Measurements from ENCODE around the gene RPL13A.
"Not testable (repeated sequence)": the region's sequence is repeated elsewhere in the genome, so short reads cannot be mapped to it uniquely, and the experiment has no call there.

RPL13A gene

DNA sequence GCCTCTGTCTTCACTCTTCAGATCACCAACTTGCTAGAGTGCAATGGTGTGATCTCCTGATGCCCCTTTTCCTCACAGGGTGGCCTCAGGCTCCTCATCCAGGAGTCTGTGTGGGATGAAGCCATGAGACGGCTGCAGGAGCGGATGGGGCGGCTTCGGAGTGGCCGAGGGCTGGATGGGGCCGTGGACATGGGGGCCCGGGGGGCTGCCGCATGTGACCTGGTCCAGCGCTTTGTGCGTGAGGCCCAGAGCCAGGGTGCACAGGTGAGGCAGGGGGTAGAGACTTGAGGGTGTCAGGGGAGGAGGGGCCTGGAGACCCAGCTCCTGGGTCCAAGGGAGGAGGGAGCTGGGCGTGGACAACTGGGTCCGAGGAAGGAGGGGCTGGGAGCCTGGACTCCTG lies 24.9 kb upstream of the RPL13A start:
- Mint-ChIP-seq H3K4me3 (no peak overlapping the region), H3K9me3 (no peaks in the 10 kb centered on the region), H3K27ac (ENCODE audit: low read depth) (no peak overlapping the region), H3K36me3 (ENCODE audit: insufficient read depth) (peaks cover 17% of the 10 kb centered on the region), H3K27me3 (no peaks in the 10 kb centered on the region), H3K4me1 (no peaks in the 10 kb centered on the region)
- no peak for DNase-seq (ENCODE audit: low spot score in 2 of 2)
- ATAC-seq (replicated peaks; ENCODE audit: extremely low read depth, poor library complexity, severe bottlenecking), result no peak

DNA sequence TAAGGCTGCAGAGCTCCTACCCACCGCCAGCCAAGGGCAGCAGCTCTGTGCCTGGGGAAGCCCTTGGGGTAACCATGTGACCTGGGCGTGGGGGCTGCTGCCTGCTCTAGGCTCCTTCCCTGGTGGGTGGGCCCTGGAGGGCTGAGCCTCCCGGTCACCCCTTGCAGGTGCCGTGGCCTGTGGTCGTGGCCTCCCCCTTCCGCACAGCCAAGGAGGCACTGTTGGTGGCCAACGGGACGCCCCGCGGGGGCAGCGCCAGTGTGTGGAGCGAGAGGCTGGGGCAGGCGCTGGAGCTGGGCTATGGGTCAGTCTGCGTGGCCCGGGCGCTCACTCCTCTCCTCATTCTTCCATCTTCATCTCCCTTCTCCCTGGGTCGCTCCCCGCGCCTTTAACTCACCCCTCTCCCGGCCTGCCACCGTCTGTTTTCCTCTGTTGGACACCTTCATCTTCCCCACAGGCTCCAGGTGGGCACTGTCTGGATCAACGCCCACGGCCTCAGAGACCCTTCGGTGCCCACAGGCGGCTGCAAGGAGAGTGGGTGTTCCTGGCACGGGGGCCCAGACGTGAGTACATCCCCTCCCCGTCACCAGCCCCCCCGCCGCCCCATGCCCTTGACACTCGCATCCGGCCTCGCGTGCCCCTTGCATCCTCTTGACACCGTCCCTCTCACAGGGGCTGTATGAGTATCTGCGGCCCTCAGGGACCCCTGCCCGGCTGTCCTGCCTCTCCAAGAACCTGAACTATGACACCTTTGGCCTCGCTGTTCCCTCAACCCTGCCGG lies 23.3 kb upstream of the RPL13A start:
- H3K27me3 Mint-ChIP-seq, result no peaks in the 10 kb centered on the region
- H3K27ac Mint-ChIP-seq (ENCODE audit: low read depth), result peak overlapping the region; percentile 88
- ATAC-seq (replicated peaks; ENCODE audit: extremely low read depth, poor library complexity, severe bottlenecking) (no peak), DNase-seq (ENCODE audit: low spot score in 2 of 2) (no peak)
- peaks cover 9% of the 10 kb centered on the region for H3K4me1 Mint-ChIP-seq
- no peaks in the 10 kb centered on the region for H3K9me3 Mint-ChIP-seq
- H3K36me3 Mint-ChIP-seq (ENCODE audit: insufficient read depth), result peaks cover 22% of the 10 kb centered on the region
- peak overlapping the region; percentile 25 for H3K4me3 Mint-ChIP-seq

DNA sequence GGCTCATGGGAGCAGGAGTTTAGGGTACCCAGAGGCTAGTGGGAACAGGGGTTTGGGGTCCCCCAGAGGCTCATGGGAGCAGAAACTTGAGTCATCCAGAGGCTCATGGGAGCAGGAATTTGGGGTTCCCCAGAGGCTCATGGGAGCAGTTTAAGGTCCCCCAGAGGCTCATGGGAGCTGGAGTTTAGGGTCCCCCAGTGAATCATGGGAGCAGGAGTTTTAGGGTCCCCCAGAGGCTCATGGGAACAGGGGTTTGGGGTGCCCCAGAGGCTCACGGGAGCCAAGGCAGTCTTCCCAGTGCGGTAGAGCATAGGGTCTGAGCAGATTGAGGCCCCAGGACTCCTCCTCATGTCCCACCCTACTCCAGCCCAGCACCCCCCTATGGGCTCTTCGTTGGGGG lies 22.0 kb upstream of the RPL13A start:
- Mint-ChIP-seq H3K9me3 (no peaks in the 10 kb centered on the region), H3K27me3 (no peaks in the 10 kb centered on the region), H3K4me3 (no peak overlapping the region), H3K27ac (ENCODE audit: low read depth) (peak overlapping the region; percentile 88), H3K4me1 (peaks cover 16% of the 10 kb centered on the region), H3K36me3 (ENCODE audit: insufficient read depth) (peaks cover 25% of the 10 kb centered on the region)
- ATAC-seq (replicated peaks; ENCODE audit: extremely low read depth, poor library complexity, severe bottlenecking) (no peak), DNase-seq (ENCODE audit: low spot score in 2 of 2) (no peak)

DNA sequence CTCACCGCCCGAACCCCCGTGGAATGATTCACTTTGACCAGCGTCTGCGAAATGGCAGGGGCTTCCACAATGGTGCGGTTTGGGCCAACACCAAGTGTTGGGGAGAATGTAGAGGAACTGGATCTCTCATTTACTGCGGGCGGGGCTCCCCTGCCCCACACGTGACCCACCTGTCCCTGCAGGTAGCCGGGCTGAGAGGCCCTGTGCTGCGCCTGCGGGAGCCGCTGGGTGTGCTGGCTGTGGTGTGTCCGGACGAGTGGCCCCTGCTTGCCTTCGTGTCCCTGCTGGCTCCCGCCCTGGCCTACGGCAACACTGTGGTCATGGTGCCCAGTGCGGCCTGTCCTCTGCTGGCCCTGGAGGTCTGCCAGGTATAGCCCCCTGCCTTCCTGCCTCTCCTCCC lies 19.2 kb upstream of the RPL13A start:
- no peaks in the 10 kb centered on the region for H3K9me3 Mint-ChIP-seq
- ATAC-seq (replicated peaks; ENCODE audit: extremely low read depth, poor library complexity, severe bottlenecking) (no peak), DNase-seq (ENCODE audit: low spot score in 2 of 2) (no peak)
- H3K27me3 Mint-ChIP-seq, result no peaks in the 10 kb centered on the region
- H3K27ac Mint-ChIP-seq (ENCODE audit: low read depth), result peak overlapping the region; percentile 99
- no peak overlapping the region for H3K4me3 Mint-ChIP-seq
- peaks cover 19% of the 10 kb centered on the region for H3K36me3 Mint-ChIP-seq (ENCODE audit: insufficient read depth)
- H3K4me1 Mint-ChIP-seq, result peaks cover 30% of the 10 kb centered on the region

DNA sequence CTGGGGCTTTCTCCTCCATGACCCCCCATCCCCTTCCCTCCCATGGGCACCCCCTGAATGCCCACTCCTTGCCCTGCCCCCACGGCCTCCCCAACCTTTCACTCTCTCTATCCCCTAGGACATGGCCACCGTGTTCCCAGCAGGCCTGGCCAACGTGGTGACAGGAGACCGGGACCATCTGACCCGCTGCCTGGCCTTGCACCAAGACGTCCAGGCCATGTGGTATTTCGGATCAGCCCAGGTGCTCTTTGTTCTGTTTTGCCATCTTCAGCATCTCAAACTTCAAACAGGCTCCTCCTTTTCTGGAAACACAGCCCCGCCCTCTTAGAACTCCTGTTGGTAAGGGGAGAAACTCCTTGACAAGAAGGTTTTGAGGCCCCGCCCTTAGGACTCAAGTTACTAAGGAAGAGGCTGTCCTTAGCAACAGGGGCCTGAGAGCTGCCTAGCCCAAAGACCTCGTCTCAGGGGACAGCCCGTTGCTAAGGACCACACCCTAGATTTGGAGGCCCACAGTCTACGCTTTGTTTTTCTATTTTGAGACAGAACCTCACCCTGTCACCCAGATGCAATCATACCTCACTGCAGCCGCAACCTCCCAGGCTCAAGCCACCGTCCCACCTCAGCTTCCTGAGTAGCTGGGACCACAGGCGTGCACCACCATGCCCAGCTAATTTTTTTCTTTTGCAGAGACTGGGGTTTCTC lies 18.5 kb upstream of the RPL13A start:
- ATAC-seq (replicated peaks; ENCODE audit: extremely low read depth, poor library complexity, severe bottlenecking) (peak; percentile 87), DNase-seq (ENCODE audit: low spot score in 2 of 2) (peak; percentile 74 to 93)
- peaks cover 35% of the 10 kb centered on the region for H3K4me1 Mint-ChIP-seq
- H3K36me3 Mint-ChIP-seq (ENCODE audit: insufficient read depth), result peaks cover 19% of the 10 kb centered on the region
- H3K4me3 Mint-ChIP-seq, result peak overlapping the region; percentile 79
- no peaks in the 10 kb centered on the region for H3K9me3 Mint-ChIP-seq
- peak overlapping the region; percentile 99 for H3K27ac Mint-ChIP-seq (ENCODE audit: low read depth)
- H3K27me3 Mint-ChIP-seq, result no peaks in the 10 kb centered on the region

DNA sequence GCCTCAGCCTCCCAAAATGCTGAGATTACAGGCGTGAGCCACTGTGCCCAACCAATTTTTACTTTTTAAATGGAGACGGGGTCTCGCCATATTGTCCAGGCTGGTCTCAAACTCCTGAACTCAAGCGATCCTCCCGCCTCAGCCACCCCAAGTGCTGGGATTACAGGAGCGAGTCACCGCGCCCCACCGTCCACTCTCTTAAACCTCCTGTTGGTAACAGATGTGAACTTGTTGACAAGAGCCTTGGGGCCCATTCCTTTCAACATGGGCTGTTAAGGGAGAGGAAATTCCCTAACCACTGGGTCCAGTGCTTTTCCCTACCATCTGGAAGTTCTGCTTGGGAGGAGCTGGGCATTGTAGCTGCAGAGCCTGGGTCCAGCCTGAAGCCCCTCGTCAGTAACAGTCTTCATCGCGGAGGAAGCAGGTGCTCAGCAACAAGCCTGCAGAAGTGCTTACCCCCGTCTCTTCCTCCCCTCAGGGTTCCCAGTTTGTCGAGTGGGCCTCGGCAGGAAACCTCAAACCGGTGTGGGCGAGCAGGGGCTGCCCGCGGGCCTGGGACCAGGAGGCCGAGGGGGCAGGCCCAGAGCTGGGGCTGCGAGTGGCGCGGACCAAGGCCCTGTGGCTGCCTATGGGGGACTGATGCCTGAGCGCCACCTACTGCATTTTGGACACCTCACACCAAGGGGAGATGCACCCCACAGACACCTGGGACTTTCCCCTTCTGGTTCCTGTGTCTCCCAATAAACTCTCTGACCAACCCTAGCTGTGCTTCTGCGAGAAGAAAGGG lies 17.4 kb upstream of the RPL13A start:
- no peaks in the 10 kb centered on the region for H3K27me3 Mint-ChIP-seq
- H3K4me1 Mint-ChIP-seq, result peaks cover 38% of the 10 kb centered on the region
- DNase-seq (ENCODE audit: low spot score in 2 of 2), result peak; percentile 67 to 82
- H3K36me3 Mint-ChIP-seq (ENCODE audit: insufficient read depth), result peaks cover 22% of the 10 kb centered on the region
- no peaks in the 10 kb centered on the region for H3K9me3 Mint-ChIP-seq
- H3K27ac Mint-ChIP-seq (ENCODE audit: low read depth), result peak overlapping the region; percentile 99
- ATAC-seq (replicated peaks; ENCODE audit: extremely low read depth, poor library complexity, severe bottlenecking), result peak; percentile 38
- H3K4me3 Mint-ChIP-seq, result peak overlapping the region; percentile 53

DNA sequence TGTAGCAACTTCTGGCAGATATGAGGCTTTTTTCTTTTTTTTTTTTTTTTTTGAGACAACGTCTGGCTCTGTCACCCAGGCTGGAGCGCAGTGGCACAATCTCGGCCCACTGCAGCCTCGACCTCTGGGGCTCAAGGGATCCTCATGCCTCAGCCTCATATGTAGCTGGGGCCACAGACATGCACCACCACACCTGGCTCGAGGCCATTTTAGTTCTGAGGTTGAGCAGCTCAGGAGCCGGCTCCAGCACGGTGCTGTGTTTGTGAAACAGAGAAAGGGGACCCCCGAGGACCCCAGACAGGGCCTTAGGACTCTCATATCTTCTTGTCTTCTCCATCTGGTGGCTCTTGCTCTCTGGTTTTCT lies 16.8 kb upstream of the RPL13A start:
- H3K27me3 Mint-ChIP-seq, result no peaks in the 10 kb centered on the region
- peaks cover 25% of the 10 kb centered on the region for H3K36me3 Mint-ChIP-seq (ENCODE audit: insufficient read depth)
- ATAC-seq (replicated peaks; ENCODE audit: extremely low read depth, poor library complexity, severe bottlenecking), result no peak
- H3K27ac Mint-ChIP-seq (ENCODE audit: low read depth), result peak overlapping the region; percentile 99
- H3K4me3 Mint-ChIP-seq, result peak overlapping the region; percentile 53
- DNase-seq (ENCODE audit: low spot score in 2 of 2), result no peak
- no peaks in the 10 kb centered on the region for H3K9me3 Mint-ChIP-seq
- peaks cover 43% of the 10 kb centered on the region for H3K4me1 Mint-ChIP-seq

DNA sequence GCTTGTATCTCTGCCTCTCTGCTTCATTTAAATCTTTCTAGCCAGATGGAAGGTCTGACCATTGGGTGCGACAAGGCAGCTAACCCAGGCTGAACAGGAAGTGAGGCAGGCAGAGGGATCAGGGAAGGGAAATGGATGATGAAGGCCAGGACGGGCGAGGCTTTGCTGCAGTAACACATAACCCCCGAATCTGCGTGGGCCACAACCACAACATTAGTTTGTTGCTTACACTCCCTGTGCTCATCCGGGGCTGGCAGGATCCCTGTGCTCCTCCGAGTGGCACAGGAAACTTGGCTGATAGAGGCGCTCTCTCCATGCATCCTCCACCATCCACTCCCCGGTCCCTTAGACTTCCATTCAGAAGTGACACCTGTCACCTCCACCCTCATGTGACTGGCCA lies 14.5 kb upstream of the RPL13A start:
- Mint-ChIP-seq H3K36me3 (ENCODE audit: insufficient read depth) (peaks cover 44% of the 10 kb centered on the region), H3K27me3 (no peaks in the 10 kb centered on the region), H3K9me3 (no peaks in the 10 kb centered on the region), H3K27ac (ENCODE audit: low read depth) (peak overlapping the region; percentile 99), H3K4me3 (peak overlapping the region; percentile 92), H3K4me1 (peaks cover 54% of the 10 kb centered on the region)
- ATAC-seq (replicated peaks; ENCODE audit: extremely low read depth, poor library complexity, severe bottlenecking), result no peak
- no peak for DNase-seq (ENCODE audit: low spot score in 2 of 2)

DNA sequence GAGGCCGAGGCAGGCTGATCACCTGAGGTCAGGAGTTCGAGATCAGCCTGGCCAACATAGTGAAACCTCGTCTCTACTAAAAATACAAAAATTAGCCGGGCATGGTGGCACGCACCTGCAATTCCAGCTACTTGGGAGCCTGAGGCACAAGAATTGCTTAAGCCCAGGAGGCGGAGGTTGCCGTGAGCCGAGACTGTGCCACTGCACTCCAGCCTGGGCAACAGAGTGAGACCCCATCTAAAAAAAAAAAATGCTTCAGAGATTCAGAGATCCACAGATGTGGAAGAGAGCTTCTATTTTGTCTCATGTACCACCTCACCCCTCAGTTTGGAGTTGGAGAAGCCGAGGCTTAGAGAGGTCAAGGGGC lies 13.9 kb upstream of the RPL13A start:
- Mint-ChIP-seq H3K36me3 (ENCODE audit: insufficient read depth) (peaks cover 45% of the 10 kb centered on the region), H3K4me1 (peaks cover 51% of the 10 kb centered on the region), H3K4me3 (peak overlapping the region; percentile 92), H3K27ac (ENCODE audit: low read depth) (peak overlapping the region; percentile 99)
- ATAC-seq (replicated peaks; ENCODE audit: extremely low read depth, poor library complexity, severe bottlenecking); H3K9me3 Mint-ChIP-seq; H3K27me3 Mint-ChIP-seq; DNase-seq (ENCODE audit: low spot score in 2 of 2): not testable (repeated sequence)

DNA sequence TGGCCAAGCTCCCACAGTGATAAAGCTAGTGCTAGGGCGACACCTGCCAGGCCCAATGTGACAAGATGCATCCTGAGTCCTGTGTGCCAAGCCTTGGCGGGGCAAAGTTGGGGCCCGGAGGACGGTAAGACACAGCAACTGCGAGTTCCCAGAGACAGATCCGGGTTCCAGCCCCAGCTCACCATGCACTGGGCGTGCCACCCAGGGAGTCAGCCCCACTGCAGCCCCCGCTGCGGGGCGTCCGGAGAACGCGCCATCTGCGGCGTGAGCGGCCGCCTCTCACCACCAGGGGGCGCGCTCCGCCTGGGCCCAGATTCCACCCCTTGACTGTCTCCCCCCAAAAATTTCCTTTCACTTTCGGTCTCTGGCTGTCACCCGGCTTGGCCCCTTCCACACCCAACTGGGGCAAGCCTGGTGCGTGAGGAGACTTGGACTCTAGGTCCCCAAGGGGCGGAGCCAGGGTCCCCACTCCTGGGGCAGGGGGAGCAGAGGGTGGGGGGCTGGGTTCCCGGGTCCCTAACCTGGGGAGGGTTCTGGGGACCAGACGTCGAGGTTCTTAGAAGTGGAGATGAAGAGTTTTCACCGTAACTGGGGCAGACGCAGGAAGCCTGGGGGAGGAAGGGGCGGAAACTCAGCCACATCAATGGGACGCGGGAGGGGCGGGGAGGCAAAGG lies 13.4 kb upstream of the RPL13A start, which contains the start of gene FLT3LG:
Gene FLT3LG (plus strand): TSS at position 348 of the 674 bp plus-strand sequence. CDS start 425 bp downstream, outside the sequence.
- peak within 1 kb of the TSS; percentile 99 for H3K27ac Mint-ChIP-seq (ENCODE audit: low read depth)
- peaks cover 44% of the 10 kb centered on the region for H3K36me3 Mint-ChIP-seq (ENCODE audit: insufficient read depth)
- no peaks in the 10 kb centered on the region for H3K9me3 Mint-ChIP-seq
- H3K4me1 Mint-ChIP-seq, result peaks cover 46% of the 10 kb centered on the region
- peak within 1 kb of the TSS; percentile 92 for H3K4me3 Mint-ChIP-seq
- DNase-seq (ENCODE audit: low spot score in 2 of 2), result peak; percentile 87 to 90
- no peaks in the 10 kb centered on the region for H3K27me3 Mint-ChIP-seq
- ATAC-seq (replicated peaks; ENCODE audit: extremely low read depth, poor library complexity, severe bottlenecking), result peak; percentile 50

DNA sequence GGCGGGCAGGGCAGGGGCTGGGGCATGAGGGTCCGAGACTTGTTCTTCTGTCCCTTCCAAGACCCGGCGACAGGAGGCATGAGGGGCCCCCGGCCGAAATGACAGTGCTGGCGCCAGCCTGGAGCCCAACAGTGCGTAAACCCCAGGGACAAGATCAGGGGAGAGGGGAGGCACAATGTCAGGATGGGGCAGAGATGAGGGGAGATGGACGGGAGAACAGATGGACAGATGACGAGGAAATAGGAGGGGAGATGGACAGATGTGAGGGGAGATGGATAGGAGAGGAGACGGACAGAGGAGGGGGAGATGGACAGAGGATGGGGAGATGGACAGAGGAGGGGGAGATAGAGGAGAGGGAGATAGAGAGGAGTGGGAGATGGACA lies 12.9 kb upstream of the RPL13A start:
- Mint-ChIP-seq H3K27ac (ENCODE audit: low read depth) (peak overlapping the region; percentile 99), H3K9me3 (no peaks in the 10 kb centered on the region), H3K4me1 (peaks cover 44% of the 10 kb centered on the region), H3K36me3 (ENCODE audit: insufficient read depth) (peaks cover 45% of the 10 kb centered on the region), H3K27me3 (no peaks in the 10 kb centered on the region), H3K4me3 (peak overlapping the region; percentile 92)
- ATAC-seq (replicated peaks; ENCODE audit: extremely low read depth, poor library complexity, severe bottlenecking) (no peak), DNase-seq (ENCODE audit: low spot score in 2 of 2) (no peak)

DNA sequence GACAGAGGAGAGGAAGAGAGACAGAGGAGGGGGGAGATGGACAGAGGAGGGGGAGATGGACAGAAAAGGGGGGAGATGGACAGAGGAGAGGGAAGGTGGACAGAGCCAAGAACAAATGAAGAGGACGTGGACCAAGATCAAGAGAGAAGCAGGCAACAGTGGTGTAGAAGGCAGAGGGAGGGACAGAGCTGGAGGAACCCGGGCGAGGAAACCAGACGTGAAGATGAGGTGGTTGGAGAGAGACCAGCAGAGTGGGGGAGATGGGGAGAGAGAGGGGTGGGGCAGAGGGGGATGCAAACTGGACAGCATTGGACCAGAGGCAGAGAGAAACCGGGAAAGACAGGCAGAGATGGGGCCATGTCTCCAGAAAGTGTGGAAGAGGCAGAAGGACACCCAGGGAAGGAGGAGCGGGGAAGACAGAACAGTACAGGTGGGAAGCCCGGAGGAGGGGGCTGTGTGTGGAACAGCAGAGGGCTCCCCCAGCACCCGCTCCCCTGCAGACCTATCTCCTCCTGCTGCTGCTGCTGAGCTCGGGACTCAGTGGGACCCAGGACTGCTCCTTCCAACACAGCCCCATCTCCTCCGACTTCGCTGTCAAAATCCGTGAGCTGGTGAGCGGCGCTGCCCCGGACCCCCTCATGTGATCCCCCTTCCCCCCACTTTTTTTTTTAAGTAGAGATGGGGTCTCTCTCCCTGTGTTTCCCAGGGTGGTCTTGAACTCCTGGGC lies 12.1 kb upstream of the RPL13A start:
- Mint-ChIP-seq H3K4me1 (peaks cover 38% of the 10 kb centered on the region), H3K27ac (ENCODE audit: low read depth) (peak overlapping the region; percentile 99), H3K27me3 (no peaks in the 10 kb centered on the region), H3K36me3 (ENCODE audit: insufficient read depth) (peaks cover 46% of the 10 kb centered on the region), H3K4me3 (peak overlapping the region; percentile 92), H3K9me3 (no peaks in the 10 kb centered on the region)
- DNase-seq (ENCODE audit: low spot score in 2 of 2) (no peak), ATAC-seq (replicated peaks; ENCODE audit: extremely low read depth, poor library complexity, severe bottlenecking) (no peak)
